PC-9 (cell line): Measurements from ENCODE around the gene DAAM2.

Source experiments
- CTCF ChIP-seq: fragments of 200-600 bp; sonication (generic); conservative IDR thresholded peaks from 2 replicates; pipeline ENCODE4 v1.6.1; 2017; ENCODE audit warnings: mixed run types, antibody characterized with exemption, mild to moderate bottlenecking, moderate library complexity
- EZH2 ChIP-seq: fragments of 200-600 bp; sonication (generic); IDR thresholded peaks from 2 replicates; pipeline ENCODE4 v1.8.0; 2017; ENCODE audit warnings: antibody characterized with exemption, low read depth

- TF ChIP-seq CTCF (no peak), EZH2 (no peak)
Measured at GRCh38 chr6:39923861-39924260, 131.7 kb downstream of the DAAM2 start.
